Activated CD8-positive, alpha-beta memory T cell treated with anti-CD3 and anti-CD28 coated beads for 4 hours (primary cell): ENCODE data around the gene ZNF629.

Source experiments
- DNase-seq, 2 donors: peaks; one replicate each; pipeline ENCODE4 v3.0.0-alpha.2; 2020; ENCODE audit warnings: low read depth in 2 of 2

ZNF629 gene

GRCh38 chr16:30748634-30749445 is 38.2 kb downstream of the ZNF629 start:
- DNase-seq: no peak

- DNase-seq: peak; percentile 84 to 87
Measured at GRCh38 chr16:30747799-30748633, 39.0 kb downstream of the ZNF629 start, which contains the start of gene PHKG2. Gene PHKG2 (plus strand): TSS chr16:30748425. CDS start chr16:30748821, 396 bp downstream.

- DNase-seq: no peak
Measured at GRCh38 chr16:30747331-30747730, 39.7 kb downstream of the ZNF629 start.

- no peak for DNase-seq
Measured at GRCh38 chr16:30746638-30747175, 40.3 kb downstream of the ZNF629 start.

GRCh38 chr16:30745082-30745481 is 41.9 kb downstream of the ZNF629 start:
- DNase-seq: no peak

GRCh38 chr16:30744183-30744582 is 42.8 kb downstream of the ZNF629 start:
- no peak for DNase-seq

GRCh38 chr16:30743716-30744115 is 43.3 kb downstream of the ZNF629 start:
- no peak for DNase-seq

GRCh38 chr16:30741461-30741914 is 45.5 kb downstream of the ZNF629 start:
- DNase-seq: no peak

- DNase-seq: no peak
Measured at GRCh38 chr16:30740364-30741251, 46.4 kb downstream of the ZNF629 start.

GRCh38 chr16:30738984-30739951 is 47.7 kb downstream of the ZNF629 start:
- no peak for DNase-seq

GRCh38 chr16:30737794-30738648 is 49.0 kb downstream of the ZNF629 start:
- DNase-seq: no peak

GRCh38 chr16:30736995-30737793 is 49.8 kb downstream of the ZNF629 start:
- no peak for DNase-seq

GRCh38 chr16:30731411-30731810 is 55.6 kb downstream of the ZNF629 start:
- no peak for DNase-seq

GRCh38 chr16:30728899-30729672 is 57.9 kb downstream of the ZNF629 start:
- no peak for DNase-seq
